Transverse colon (tissue), 4 donors: ENCODE data around the gene SPAG6. TPM values are rescaled to one million over a fixed set of nuclear protein-coding genes. Genes with fewer than 3 reads are reported as not detected.
"Not testable (repeated sequence)": the region's sequence is repeated elsewhere in the genome, so short reads cannot be mapped to it uniquely, and the experiment has no call there.

Experiments
- DNase-seq: peaks from one replicate; pipeline ENCODE4 v3.0.0-alpha.2; 2019
- H3K27ac ChIP-seq, 4 donors: fragments of 200-600 bp; sonication (generic); 2 replicates each; pipeline ENCODE4 v1.5.1; 2016 to 2018; ENCODE audit warnings: inconsistent platforms in 4 of 4
- H3K27me3 ChIP-seq: fragments of 200-600 bp; sonication (generic); 2 replicates; pipeline ENCODE4 v1.5.1; 2017; ENCODE audit warnings: inconsistent platforms
- H3K36me3 ChIP-seq, 4 donors: fragments of 200-600 bp; sonication (generic); 2 replicates each; pipeline ENCODE4 v1.5.1; 2017 to 2019; ENCODE audit warnings: inconsistent platforms in 4 of 4
- H3K4me1 ChIP-seq, 4 donors: fragments of 200-600 bp; sonication (generic); 2 replicates each; pipeline ENCODE4 v1.5.1; 2017 to 2020; ENCODE audit warnings: inconsistent platforms in 4 of 4
- H3K4me3 ChIP-seq, 4 donors: fragments of 200-600 bp; sonication (generic); 1 replicate in 1 of 4; 2 replicates in 3 of 4; pipeline versions ENCODE4 v1.5.1 to v1.6.1; 2017 to 2019; ENCODE audit warnings: inconsistent platforms in 4 of 4
- H3K9me3 ChIP-seq, 2 donors: fragments of 200-600 bp; sonication (generic); 2 replicates each; pipeline ENCODE4 v1.5.1; 2017 to 2019; ENCODE audit warnings: inconsistent platforms in 2 of 2
- EP300 ChIP-seq: sonication (generic); formaldehyde crosslinking; IDR thresholded peaks from one replicate; pipeline ENCODE4 v1.6.1; 2017; ENCODE audit warnings: antibody characterized with exemption, low read depth
- POLR2A ChIP-seq: fragments of 450-650 bp; IDR thresholded peaks from one replicate; pipeline ENCODE4 v1.6.1; 2016; ENCODE audit warnings: antibody characterized with exemption, mild to moderate bottlenecking, moderate library complexity
- POLR2AphosphoS5 ChIP-seq, 3 donors: sonication (generic); formaldehyde crosslinking; IDR thresholded peaks; one replicate each; pipeline ENCODE4 v1.6.1; 2016; ENCODE audit warnings: antibody characterized with exemption in 3 of 3
- WGBS, 2 donors: methylation state at CpG; one replicate each; pipeline ENCODE4 v1.1.5; 2018; ENCODE audit warnings: low coverage in 1 of 2; 5-methylcytosine and 5-hydroxymethylcytosine counted together
- in situ Hi-C, 4 donors: fragments of 200-750 bp; cut with MboI; loops; one replicate each; pipeline versions ENCODE4 v1.15.0 to v1.15.1; 2017; ENCODE audit warnings: low sequenced_read_pairs in 3 of 4, low pct_ligation_motif_present in 1 of 4, low pct_unique_long_range_greater_than_20kb in 1 of 4
- intact Hi-C: fragments of 100-400 bp; cut with DNase I; formaldehyde crosslinking; loops from one replicate; pipeline ENCODE4 v1.15.1; 2023; ENCODE audit warnings: low total_unique reads
- total RNA-seq, 4 donors: library from RNA; depleted of rRNA; stranded (reverse); fragments of >200 nt; gene quantifications; one replicate each; pipeline ENCODE4 v1.1.0, GENCODE V29; 2016
- TF ChIP-seq, protein P1 (sequence below), 5 experiments: fragments of 200-600 bp in 3 of 5; fragments of 450-650 bp in 2 of 5; sonication (generic) in 3 of 5; IDR thresholded peaks; 1 replicate in 2 of 5; 2 replicates in 3 of 5; pipeline ENCODE4 v1.5.1; 2016 to 2017; ENCODE audit warnings: antibody characterized with exemption in 5 of 5, inconsistent platforms in 3 of 5, mild to moderate bottlenecking in 2 of 5, moderate library complexity in 1 of 5

Gene SPAG6
- total RNA-seq, 4 donors from 2014 or later: not detected

GRCh38 chr10:22346096-22346661, 883 bp downstream of the SPAG6 start:
- in situ Hi-C loops (no loop called here), intact Hi-C loops (no loop called here)
- Histone ChIP-seq H3K9me3 (no peaks in the 10 kb centered on the region), H3K36me3 (no peaks in the 10 kb centered on the region), H3K4me3 (no peak overlapping the region), H3K27ac (no peak overlapping the region), H3K4me1 (peaks cover 0 to 13% (median 12%) of the 10 kb centered on the region in 4 donors), H3K27me3 (peaks cover 80% of the 10 kb centered on the region)
- 55% methylated on average over 8 of the region's 8 CpGs; no CpG with 5 or more reads in 1 of the 2 donors for WGBS, 2 donors
- TF ChIP-seq POLR2A (no peak), POLR2AphosphoS5 (IDR thresholded peaks at IDR 0.05) (no peak), EP300 (no peak)
- TF ChIP-seq, protein P1, sequence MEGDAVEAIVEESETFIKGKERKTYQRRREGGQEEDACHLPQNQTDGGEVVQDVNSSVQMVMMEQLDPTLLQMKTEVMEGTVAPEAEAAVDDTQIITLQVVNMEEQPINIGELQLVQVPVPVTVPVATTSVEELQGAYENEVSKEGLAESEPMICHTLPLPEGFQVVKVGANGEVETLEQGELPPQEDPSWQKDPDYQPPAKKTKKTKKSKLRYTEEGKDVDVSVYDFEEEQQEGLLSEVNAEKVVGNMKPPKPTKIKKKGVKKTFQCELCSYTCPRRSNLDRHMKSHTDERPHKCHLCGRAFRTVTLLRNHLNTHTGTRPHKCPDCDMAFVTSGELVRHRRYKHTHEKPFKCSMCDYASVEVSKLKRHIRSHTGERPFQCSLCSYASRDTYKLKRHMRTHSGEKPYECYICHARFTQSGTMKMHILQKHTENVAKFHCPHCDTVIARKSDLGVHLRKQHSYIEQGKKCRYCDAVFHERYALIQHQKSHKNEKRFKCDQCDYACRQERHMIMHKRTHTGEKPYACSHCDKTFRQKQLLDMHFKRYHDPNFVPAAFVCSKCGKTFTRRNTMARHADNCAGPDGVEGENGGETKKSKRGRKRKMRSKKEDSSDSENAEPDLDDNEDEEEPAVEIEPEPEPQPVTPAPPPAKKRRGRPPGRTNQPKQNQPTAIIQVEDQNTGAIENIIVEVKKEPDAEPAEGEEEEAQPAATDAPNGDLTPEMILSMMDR (IDR thresholded peaks at IDR 0.05): no peak
- DNase-seq: no peak

GRCh38 chr10:22349755-22350154, 4.5 kb downstream of the SPAG6 start:
- Histone ChIP-seq H3K27ac (no peak overlapping the region), H3K4me1 (peaks cover 0 to 8% (median 7%) of the 10 kb centered on the region in 4 donors), H3K4me3 (no peak overlapping the region), H3K27me3 (peaks cover 44% of the 10 kb centered on the region), H3K36me3 (no peaks in the 10 kb centered on the region), H3K9me3 (no peaks in the 10 kb centered on the region)
- TF ChIP-seq POLR2AphosphoS5 (IDR thresholded peaks at IDR 0.05) (no peak), POLR2A (no peak), EP300 (no peak)
- TF ChIP-seq, protein P1 (IDR thresholded peaks at IDR 0.05): no peak
- in situ Hi-C loops (no loop called here), intact Hi-C loops (no loop called here)
- no peak for DNase-seq
- 91 to 96% methylated on average over 1 of the region's 1 CpG for WGBS, 2 donors

DNA sequence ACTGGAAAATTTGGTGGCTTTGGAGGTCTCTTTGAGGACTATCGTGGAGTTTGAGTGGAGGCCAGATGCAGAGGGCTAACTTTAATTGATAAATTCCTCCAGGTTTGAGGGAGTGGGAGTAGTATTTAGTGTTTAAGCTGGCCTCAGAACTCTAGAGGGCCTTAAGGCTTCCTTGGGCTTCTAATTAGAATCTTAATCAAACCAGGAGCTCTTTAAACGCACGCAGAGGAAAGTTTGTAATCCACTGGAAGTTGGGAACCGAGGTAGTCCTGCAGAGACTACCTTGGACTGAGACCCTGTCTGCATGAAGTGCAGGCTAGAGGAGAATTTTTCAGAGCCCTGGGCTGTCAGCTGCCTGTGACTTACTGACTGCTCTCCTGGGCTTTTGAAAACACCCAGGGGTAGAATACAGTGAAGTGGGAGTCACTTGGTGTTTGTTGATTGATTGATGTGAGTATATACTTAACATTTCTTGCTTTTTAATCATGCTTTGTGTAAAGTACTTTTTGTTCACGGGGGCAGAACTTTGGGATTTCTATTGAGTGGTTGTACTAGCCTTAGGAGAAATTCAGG, 5.9 kb downstream of the SPAG6 start:
- Histone ChIP-seq H3K36me3 (no peaks in the 10 kb centered on the region), H3K27ac (no peak overlapping the region), H3K4me1 (no peaks in the 10 kb centered on the region), H3K27me3 (peaks cover 30% of the 10 kb centered on the region), H3K4me3 (no peak overlapping the region), H3K9me3 (no peaks in the 10 kb centered on the region)
- no peak for DNase-seq
- intact Hi-C loops: no loop called here
- WGBS, 2 donors: 90 to 93% methylated on average over 2 to 5 of the region's 5 CpGs
- TF ChIP-seq POLR2A (no peak), EP300 (no peak), POLR2AphosphoS5 (IDR thresholded peaks at IDR 0.05) (no peak)
- TF ChIP-seq, protein P1 (IDR thresholded peaks at IDR 0.05): no peak
- in situ Hi-C loops: no loop called here

DNA sequence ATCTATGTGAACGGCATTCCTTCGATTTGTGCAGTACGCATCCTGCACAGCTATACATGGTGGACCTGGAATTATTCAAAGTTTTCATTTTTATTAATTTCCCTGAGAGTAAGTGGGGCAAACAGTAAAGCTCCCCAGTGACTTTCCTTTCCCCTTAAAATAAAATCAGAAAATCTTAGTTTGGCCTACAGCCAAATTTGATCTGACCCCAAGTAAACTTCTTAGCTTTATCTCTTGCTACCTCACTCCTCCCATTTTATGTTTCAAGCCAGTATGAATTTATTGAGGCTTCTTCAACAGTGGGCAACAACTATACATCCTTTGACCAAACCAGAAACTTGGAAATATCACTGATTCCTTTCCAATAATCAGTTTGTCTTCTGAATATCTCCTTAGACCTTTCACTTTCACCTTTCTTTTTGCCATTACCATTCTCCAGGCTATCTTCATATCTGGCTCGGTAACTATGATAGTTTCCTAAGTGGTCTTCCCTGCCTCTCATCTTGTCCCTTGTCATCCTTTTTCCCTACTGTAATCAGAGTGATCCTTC, 11.1 kb downstream of the SPAG6 start:
- TF ChIP-seq POLR2A (no peak), POLR2AphosphoS5 (IDR thresholded peaks at IDR 0.05) (no peak), EP300 (no peak)
- TF ChIP-seq, protein P1 (IDR thresholded peaks at IDR 0.05): no peak
- no peak for DNase-seq
- no peaks in the 10 kb centered on the region for H3K27me3 ChIP-seq
- intact Hi-C loops (no loop called here), in situ Hi-C loops (no loop called here)
- 87 to 94% methylated on average over 3 to 4 of the region's 4 CpGs for WGBS, 2 donors
- no peak overlapping the region for H3K4me3 ChIP-seq
- H3K9me3 ChIP-seq: no peaks in the 10 kb centered on the region
- H3K4me1 ChIP-seq: no peaks in the 10 kb centered on the region
- H3K27ac ChIP-seq: no peak overlapping the region
- H3K36me3 ChIP-seq: no peaks in the 10 kb centered on the region

- intact Hi-C loops, DNase-seq, H3K4me1 ChIP-seq, H3K9me3 ChIP-seq, H3K27me3 ChIP-seq, H3K36me3 ChIP-seq, H3K27ac ChIP-seq, in situ Hi-C loops, H3K4me3 ChIP-seq: not testable (repeated sequence)
- 76 to 85% methylated on average over 2 to 3 of the region's 4 CpGs for WGBS, 2 donors
Observed at GRCh38 chr10:22357770-22358169, 12.5 kb downstream of the SPAG6 start.
